ENCODE data around the gene NNT.

GRCh38 chr5:43675357-43675756 is 72.4 kb downstream of the NNT start:
- TF ChIP-seq CTCF (IDR thresholded peaks at IDR 0.05) (no peak), POLR2A (IDR thresholded peaks at IDR 0.05) (no peak), POLR2AphosphoS5 (IDR thresholded peaks at IDR 0.05) (no peak), EP300 (IDR thresholded peaks at IDR 0.05; ENCODE audit: low read depth) (no peak)
